WTC11 (cell line): ENCODE results near the gene GASK1B. TPM values are rescaled to one million over a fixed set of nuclear protein-coding genes. Genes with fewer than 3 reads are reported as not detected.

ENCODE experiments used
- ATAC-seq: fragments of 200-7000 bp; cut with Tn5 transposase; 2 replicates; pipeline ENCODE4 v1.10.0; 2021; ENCODE audit warnings: mild to moderate bottlenecking, moderate library complexity
- CTCF ChIA-PET: fragments of 300-600 bp; sonication (Branson Sonifier 250); formaldehyde crosslinking; loops from one replicate; lab custom pipeline; 2021; ENCODE audit warnings: antibody characterized with exemption; lab: Charles Lee
- POLR2A ChIA-PET: fragments of 350-600 bp; sonication (Branson Sonifier 250); formaldehyde crosslinking; loops from one replicate; lab custom pipeline; 2021; ENCODE audit warnings: antibody characterized with exemption; lab: Charles Lee
- DNase-seq: peaks from one replicate; pipeline ENCODE4 v3.0.0; 2021; ENCODE audit warnings: low spot score
- H3K27ac Mint-ChIP-seq: 2 replicates; pipeline ENCODE4 v1.8.0; 2021; ENCODE audit warnings: mixed read lengths
- H3K27me3 Mint-ChIP-seq: 2 replicates; pipeline ENCODE4 v1.8.0; 2021; ENCODE audit warnings: low read depth, mild to moderate bottlenecking, moderate library complexity, mixed read lengths
- H3K36me3 Mint-ChIP-seq: 2 replicates; pipeline ENCODE4 v1.8.0; 2021; ENCODE audit warnings: mixed read lengths
- H3K4me1 Mint-ChIP-seq: 2 replicates; pipeline ENCODE4 v1.8.0; 2022; ENCODE audit warnings: mixed read lengths
- H3K4me3 Mint-ChIP-seq: 2 replicates; pipeline ENCODE4 v1.8.0; 2021; ENCODE audit warnings: mild to moderate bottlenecking, moderate library complexity, mixed read lengths
- H3K9me3 Mint-ChIP-seq: 2 replicates; pipeline ENCODE4 v1.8.0; 2021; ENCODE audit warnings: mixed read lengths
- CTCF ChIP-seq: fragments of 200-600 bp; IDR thresholded peaks from 2 replicates; pipeline ENCODE4 v1.8.0; 2022; ENCODE audit warnings: antibody characterized with exemption
- ELF4 ChIP-seq: sonication (generic); formaldehyde crosslinking; IDR thresholded peaks from 2 replicates; pipeline ENCODE4 v1.8.1; 2022; ENCODE audit warnings: low read depth, mild to moderate bottlenecking, moderate library complexity, missing genetic modification reagents
- EMX1 ChIP-seq: fragments of 250-450 bp; sonication (Bioruptor Pico); IDR thresholded peaks from 2 replicates; pipeline ENCODE4 v1.8.0; 2021; ENCODE audit warnings: mild to moderate bottlenecking
- ESRRA ChIP-seq: sonication (generic); formaldehyde crosslinking; IDR thresholded peaks from 2 replicates; pipeline ENCODE4 v1.8.1; 2022; ENCODE audit warnings: mild to moderate bottlenecking, missing genetic modification reagents, borderline replicate concordance
- GTF2I ChIP-seq: fragments of 250-450 bp; sonication (Bioruptor Pico); conservative IDR thresholded peaks from 2 replicates; pipeline ENCODE4 v1.4.0; 2021; ENCODE audit warnings: mild to moderate bottlenecking
- JAZF1 ChIP-seq: fragments of 250-450 bp; sonication (Bioruptor Pico); IDR thresholded peaks from 2 replicates; pipeline ENCODE4 v1.9.0; 2021; ENCODE audit warnings: moderate library complexity, mild to moderate bottlenecking, inconsistent platforms
- JUN ChIP-seq: sonication (generic); formaldehyde crosslinking; IDR thresholded peaks from 2 replicates; pipeline ENCODE4 v1.8.0; 2023; ENCODE audit warnings: mild to moderate bottlenecking, missing genetic modification reagents
- NFATC4 ChIP-seq: fragments of 250-450 bp; sonication (Bioruptor Pico); IDR thresholded peaks from 2 replicates; pipeline ENCODE4 v1.9.0; 2021; ENCODE audit warnings: mild to moderate bottlenecking
- NR1H2 ChIP-seq: sonication (generic); formaldehyde crosslinking; IDR thresholded peaks from 2 replicates; pipeline ENCODE4 v1.9.0; 2021; ENCODE audit warnings: mild to moderate bottlenecking, moderate library complexity, missing genetic modification reagents
- OVOL2 ChIP-seq: fragments of 250-450 bp; sonication (Bioruptor Pico); IDR thresholded peaks from 2 replicates; pipeline ENCODE4 v1.9.0; 2021; ENCODE audit warnings: mild to moderate bottlenecking, borderline replicate concordance
- TEAD4 ChIP-seq: sonication (generic); formaldehyde crosslinking; IDR thresholded peaks from 2 replicates; pipeline ENCODE4 v1.8.0; 2022; ENCODE audit warnings: mild to moderate bottlenecking, missing genetic modification reagents
- ZNF138 ChIP-seq: sonication (generic); formaldehyde crosslinking; conservative IDR thresholded peaks from 2 replicates; pipeline ENCODE4 v1.8.1; 2022; ENCODE audit warnings: mild to moderate bottlenecking, moderate library complexity, missing genetic modification reagents
- ZNF219 ChIP-seq: sonication (generic); formaldehyde crosslinking; IDR thresholded peaks from 2 replicates; pipeline ENCODE4 v1.8.0; 2023; ENCODE audit warnings: missing genetic modification reagents, mild to moderate bottlenecking, borderline replicate concordance
- ZNF532 ChIP-seq: fragments of 250-450 bp; sonication (Bioruptor Pico); IDR thresholded peaks from 2 replicates; pipeline ENCODE4 v1.9.0; 2021; ENCODE audit warnings: mild to moderate bottlenecking, borderline replicate concordance
- total RNA-seq: library from RNA; stranded (reverse); gene quantifications from 3 replicates; pipeline ENCODE4 v1.2.3, GENCODE V29; 2021
- TF ChIP-seq, protein P1 (sequence below): sonication (generic); formaldehyde crosslinking; IDR thresholded peaks from 2 replicates; pipeline ENCODE4 v1.8.1; 2022; ENCODE audit warnings: mild to moderate bottlenecking, moderate library complexity, missing genetic modification reagents
- TF ChIP-seq, protein P2 (sequence below): fragments of 250-450 bp; sonication (Bioruptor Pico); IDR thresholded peaks from 2 replicates; pipeline ENCODE4 v1.9.0; 2021; ENCODE audit warnings: mild to moderate bottlenecking
- TF ChIP-seq, protein P3 (sequence below): fragments of 250-450 bp; sonication (Bioruptor Pico); IDR thresholded peaks from 2 replicates; pipeline ENCODE4 v2.1.2; 2022; ENCODE audit warnings: mild to moderate bottlenecking, moderate library complexity
- TF ChIP-seq, protein P4 (sequence below): sonication (generic); formaldehyde crosslinking; IDR thresholded peaks from 2 replicates; pipeline ENCODE4 v1.8.0; 2023; ENCODE audit warnings: missing genetic modification reagents
- TF ChIP-seq, protein P5 (sequence below): sonication (generic); formaldehyde crosslinking; IDR thresholded peaks from 2 replicates; pipeline ENCODE4 v1.8.1; 2022; ENCODE audit warnings: low read depth, mild to moderate bottlenecking, moderate library complexity, missing genetic modification reagents, borderline replicate concordance
- TF ChIP-seq, protein P6 (sequence below): sonication (generic); formaldehyde crosslinking; IDR thresholded peaks from 2 replicates; pipeline ENCODE4 v1.8.1; 2022; ENCODE audit warnings: low read depth, missing genetic modification reagents, borderline replicate concordance

GASK1B gene
- total RNA-seq, 1 experiment from 2014 or later = 0.24 TPM

GRCh38 chr4:158176776-158177175, 4.0 kb upstream of the GASK1B start (continued):
- TF ChIP-seq ZNF219 (CRISPR knock-in tag) = no peak
- no peak for TF ChIP-seq ZNF138
- TF ChIP-seq, protein P1, sequence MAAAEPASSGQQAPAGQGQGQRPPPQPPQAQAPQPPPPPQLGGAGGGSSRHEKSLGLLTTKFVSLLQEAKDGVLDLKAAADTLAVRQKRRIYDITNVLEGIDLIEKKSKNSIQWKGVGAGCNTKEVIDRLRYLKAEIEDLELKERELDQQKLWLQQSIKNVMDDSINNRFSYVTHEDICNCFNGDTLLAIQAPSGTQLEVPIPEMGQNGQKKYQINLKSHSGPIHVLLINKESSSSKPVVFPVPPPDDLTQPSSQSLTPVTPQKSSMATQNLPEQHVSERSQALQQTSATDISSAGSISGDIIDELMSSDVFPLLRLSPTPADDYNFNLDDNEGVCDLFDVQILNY (CRISPR knock-in tag) = no peak
- TF ChIP-seq, protein P2, sequence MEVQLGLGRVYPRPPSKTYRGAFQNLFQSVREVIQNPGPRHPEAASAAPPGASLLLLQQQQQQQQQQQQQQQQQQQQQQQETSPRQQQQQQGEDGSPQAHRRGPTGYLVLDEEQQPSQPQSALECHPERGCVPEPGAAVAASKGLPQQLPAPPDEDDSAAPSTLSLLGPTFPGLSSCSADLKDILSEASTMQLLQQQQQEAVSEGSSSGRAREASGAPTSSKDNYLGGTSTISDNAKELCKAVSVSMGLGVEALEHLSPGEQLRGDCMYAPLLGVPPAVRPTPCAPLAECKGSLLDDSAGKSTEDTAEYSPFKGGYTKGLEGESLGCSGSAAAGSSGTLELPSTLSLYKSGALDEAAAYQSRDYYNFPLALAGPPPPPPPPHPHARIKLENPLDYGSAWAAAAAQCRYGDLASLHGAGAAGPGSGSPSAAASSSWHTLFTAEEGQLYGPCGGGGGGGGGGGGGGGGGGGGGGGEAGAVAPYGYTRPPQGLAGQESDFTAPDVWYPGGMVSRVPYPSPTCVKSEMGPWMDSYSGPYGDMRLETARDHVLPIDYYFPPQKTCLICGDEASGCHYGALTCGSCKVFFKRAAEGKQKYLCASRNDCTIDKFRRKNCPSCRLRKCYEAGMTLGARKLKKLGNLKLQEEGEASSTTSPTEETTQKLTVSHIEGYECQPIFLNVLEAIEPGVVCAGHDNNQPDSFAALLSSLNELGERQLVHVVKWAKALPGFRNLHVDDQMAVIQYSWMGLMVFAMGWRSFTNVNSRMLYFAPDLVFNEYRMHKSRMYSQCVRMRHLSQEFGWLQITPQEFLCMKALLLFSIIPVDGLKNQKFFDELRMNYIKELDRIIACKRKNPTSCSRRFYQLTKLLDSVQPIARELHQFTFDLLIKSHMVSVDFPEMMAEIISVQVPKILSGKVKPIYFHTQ (CRISPR knock-in tag) = no peak
- no peak for TF ChIP-seq EMX1 (CRISPR knock-in tag)
- TF ChIP-seq CTCF = no peak
- TF ChIP-seq OVOL2 (CRISPR knock-in tag) = no peak
- TF ChIP-seq ESRRA (CRISPR knock-in tag) = no peak
- TF ChIP-seq JAZF1 (CRISPR knock-in tag) = no peak
- TF ChIP-seq NFATC4 (CRISPR knock-in tag) = no peak

DNA sequence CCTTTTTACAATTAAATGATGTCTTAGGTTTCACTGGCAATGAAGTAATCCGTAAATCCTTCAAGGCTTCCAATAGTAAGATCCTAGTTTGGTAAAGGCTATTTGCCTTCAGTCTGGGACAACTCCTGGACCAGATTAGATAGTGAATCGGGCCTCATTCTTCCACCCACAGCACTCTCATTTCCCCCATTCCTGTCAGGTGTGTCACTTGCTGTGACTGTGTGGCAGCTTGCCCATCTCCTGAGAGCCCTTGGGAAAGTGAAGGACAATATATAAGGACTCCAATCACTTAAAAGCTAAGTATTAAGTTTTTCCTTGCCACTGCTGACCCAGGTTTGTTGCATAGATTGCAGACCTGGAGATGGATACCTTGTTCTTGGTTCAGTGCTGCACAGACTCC, 3.3 kb upstream of the GASK1B start:
- POLR2A ChIA-PET = no interaction called here
- no peak for ATAC-seq
- TF ChIP-seq, protein P3, sequence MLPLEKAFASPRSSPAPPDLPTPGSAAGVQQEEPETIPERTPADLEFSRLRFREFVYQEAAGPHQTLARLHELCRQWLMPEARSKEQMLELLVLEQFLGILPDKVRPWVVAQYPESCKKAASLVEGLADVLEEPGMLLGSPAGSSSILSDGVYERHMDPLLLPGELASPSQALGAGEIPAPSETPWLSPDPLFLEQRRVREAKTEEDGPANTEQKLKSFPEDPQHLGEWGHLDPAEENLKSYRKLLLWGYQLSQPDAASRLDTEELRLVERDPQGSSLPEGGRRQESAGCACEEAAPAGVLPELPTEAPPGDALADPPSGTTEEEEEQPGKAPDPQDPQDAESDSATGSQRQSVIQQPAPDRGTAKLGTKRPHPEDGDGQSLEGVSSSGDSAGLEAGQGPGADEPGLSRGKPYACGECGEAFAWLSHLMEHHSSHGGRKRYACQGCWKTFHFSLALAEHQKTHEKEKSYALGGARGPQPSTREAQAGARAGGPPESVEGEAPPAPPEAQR (CRISPR knock-in tag) = no peak
- TF ChIP-seq GTF2I (CRISPR knock-in tag) = no peak
- no peak for TF ChIP-seq ZNF532
- TF ChIP-seq, protein P1 (CRISPR knock-in tag) = no peak
- TF ChIP-seq, protein P4, sequence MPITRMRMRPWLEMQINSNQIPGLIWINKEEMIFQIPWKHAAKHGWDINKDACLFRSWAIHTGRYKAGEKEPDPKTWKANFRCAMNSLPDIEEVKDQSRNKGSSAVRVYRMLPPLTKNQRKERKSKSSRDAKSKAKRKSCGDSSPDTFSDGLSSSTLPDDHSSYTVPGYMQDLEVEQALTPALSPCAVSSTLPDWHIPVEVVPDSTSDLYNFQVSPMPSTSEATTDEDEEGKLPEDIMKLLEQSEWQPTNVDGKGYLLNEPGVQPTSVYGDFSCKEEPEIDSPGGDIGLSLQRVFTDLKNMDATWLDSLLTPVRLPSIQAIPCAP = no peak
- no peak for TF ChIP-seq JUN
- no peak for TF ChIP-seq TEAD4 (CRISPR knock-in tag)
- TF ChIP-seq ELF4 (CRISPR knock-in tag) = no peak
- TF ChIP-seq, protein P5, sequence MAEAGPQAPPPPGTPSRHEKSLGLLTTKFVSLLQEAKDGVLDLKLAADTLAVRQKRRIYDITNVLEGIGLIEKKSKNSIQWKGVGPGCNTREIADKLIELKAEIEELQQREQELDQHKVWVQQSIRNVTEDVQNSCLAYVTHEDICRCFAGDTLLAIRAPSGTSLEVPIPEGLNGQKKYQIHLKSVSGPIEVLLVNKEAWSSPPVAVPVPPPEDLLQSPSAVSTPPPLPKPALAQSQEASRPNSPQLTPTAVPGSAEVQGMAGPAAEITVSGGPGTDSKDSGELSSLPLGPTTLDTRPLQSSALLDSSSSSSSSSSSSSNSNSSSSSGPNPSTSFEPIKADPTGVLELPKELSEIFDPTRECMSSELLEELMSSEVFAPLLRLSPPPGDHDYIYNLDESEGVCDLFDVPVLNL = no peak
- TF ChIP-seq, protein P6, sequence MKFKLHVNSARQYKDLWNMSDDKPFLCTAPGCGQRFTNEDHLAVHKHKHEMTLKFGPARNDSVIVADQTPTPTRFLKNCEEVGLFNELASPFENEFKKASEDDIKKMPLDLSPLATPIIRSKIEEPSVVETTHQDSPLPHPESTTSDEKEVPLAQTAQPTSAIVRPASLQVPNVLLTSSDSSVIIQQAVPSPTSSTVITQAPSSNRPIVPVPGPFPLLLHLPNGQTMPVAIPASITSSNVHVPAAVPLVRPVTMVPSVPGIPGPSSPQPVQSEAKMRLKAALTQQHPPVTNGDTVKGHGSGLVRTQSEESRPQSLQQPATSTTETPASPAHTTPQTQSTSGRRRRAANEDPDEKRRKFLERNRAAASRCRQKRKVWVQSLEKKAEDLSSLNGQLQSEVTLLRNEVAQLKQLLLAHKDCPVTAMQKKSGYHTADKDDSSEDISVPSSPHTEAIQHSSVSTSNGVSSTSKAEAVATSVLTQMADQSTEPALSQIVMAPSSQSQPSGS = no peak
- no peak for TF ChIP-seq NR1H2 (CRISPR knock-in tag)
- Mint-ChIP-seq H3K9me3 (no peaks in the 10 kb centered on the region), H3K36me3 (no peaks in the 10 kb centered on the region), H3K27ac (no peak overlapping the region), H3K27me3 (no peaks in the 10 kb centered on the region), H3K4me3 (no peak overlapping the region), H3K4me1 (peaks cover 10% of the 10 kb centered on the region)
- DNase-seq = no peak
- CTCF ChIA-PET = no interaction called here
